Endothelial cell of umbilical vein (primary cell): ENCODE measurements around the gene PCDHGB4.

Source experiments
- CTCF ChIP-seq, 2 donors: IDR thresholded peaks; 1 replicate in 1 of 2; 2 replicates in 1 of 2; pipeline ENCODE4 v1.5.1; 2011; ENCODE audit warnings: low read length in 2 of 2, mild to moderate bottlenecking in 2 of 2, moderate library complexity in 2 of 2, control low read depth in 1 of 2, inconsistent platforms in 1 of 2, low read depth in 1 of 2; ENCODE audit not compliant: insufficient read depth in 1 of 2; ENCODE audit errors: extremely low read depth in 1 of 2
- JUN ChIP-seq: IDR thresholded peaks from 2 replicates; pipeline ENCODE4 v1.6.1; 2011; ENCODE audit warnings: borderline replicate concordance, low read depth; ENCODE audit not compliant: insufficient read length, insufficient read depth

- TF ChIP-seq JUN, result no peak
- no peak for TF ChIP-seq CTCF (IDR thresholded peaks at IDR 0.05; ENCODE audit: extremely low read depth in 1 of 2, insufficient read depth in 1 of 2, low read depth in 1 of 2, low read length in 2 of 2)
These were observed 15.9 kb downstream of the PCDHGB4 start for GRCh38 chr5:141403387-141403786.
